GM23338 (cell line): ENCODE data around the gene CPXM2. TPM values are rescaled to one million over a fixed set of nuclear protein-coding genes. Genes with fewer than 3 reads are reported as not detected.

Experiments
- ATAC-seq: fragments of 200-7000 bp; cut with Tn5 transposase; 3 replicates; pipeline ENCODE4 v1.9.1; 2020
- DNase-seq: peaks from one replicate; pipeline ENCODE4 v3.0.0-alpha.2; 2015; ENCODE audit warnings: low spot score
- H2AFZ ChIP-seq: fragments of 200-600 bp; sonication (generic); 2 replicates; pipeline ENCODE4 v1.8.0; 2016; ENCODE audit warnings: antibody characterized with exemption, mild to moderate bottlenecking, moderate library complexity
- H3F3A ChIP-seq: fragments of 200-600 bp; sonication (generic); replicated peaks from 2 replicates; pipeline ENCODE4 v1.8.0; 2017; ENCODE audit warnings: antibody characterized with exemption, mixed run types, low read depth
- H3K27ac ChIP-seq: fragments of 200-600 bp; sonication (generic); 2 replicates; pipeline ENCODE4 v1.6.1; 2016; ENCODE audit warnings: low read depth
- H3K27me3 ChIP-seq: fragments of 200-600 bp; sonication (generic); 2 replicates; pipeline ENCODE4 v1.8.0; 2016; ENCODE audit warnings: mild to moderate bottlenecking, mixed run types, moderate library complexity; ENCODE audit not compliant: insufficient read depth
- H3K36me3 ChIP-seq: fragments of 200-600 bp; sonication (generic); 2 replicates; pipeline ENCODE4 v1.8.0; 2016; ENCODE audit warnings: mild to moderate bottlenecking; ENCODE audit not compliant: insufficient read depth
- H3K4me1 ChIP-seq: fragments of 200-600 bp; sonication (generic); 2 replicates; pipeline ENCODE4 v1.8.0; 2016; ENCODE audit warnings: mild to moderate bottlenecking, moderate library complexity; ENCODE audit not compliant: insufficient read depth
- H3K4me2 ChIP-seq: fragments of 200-600 bp; sonication (generic); 2 replicates; pipeline ENCODE4 v1.7.1; 2017; ENCODE audit warnings: mixed run types
- H3K4me3 ChIP-seq: fragments of 200-600 bp; sonication (generic); 2 replicates; pipeline ENCODE4 v1.6.1; 2016; ENCODE audit warnings: mixed run types
- H3K79me2 ChIP-seq: fragments of 200-600 bp; sonication (generic); replicated peaks from 2 replicates; pipeline ENCODE4 v1.8.0; 2017; ENCODE audit warnings: mild to moderate bottlenecking; ENCODE audit not compliant: insufficient read depth
- H3K9me2 ChIP-seq: fragments of 200-600 bp; sonication (generic); 2 replicates; pipeline ENCODE4 v1.8.0; 2017; ENCODE audit not compliant: insufficient read depth
- H4K20me1 ChIP-seq: fragments of 200-600 bp; sonication (generic); replicated peaks from 2 replicates; pipeline ENCODE4 v1.8.0; 2017; ENCODE audit warnings: mild to moderate bottlenecking; ENCODE audit not compliant: insufficient read depth
- H3K27ac Mint-ChIP-seq: 2 replicates; pipeline ENCODE4 v1.8.0; 2020; ENCODE audit warnings: inconsistent platforms, mild to moderate bottlenecking, moderate library complexity, mixed read lengths
- H3K27me3 Mint-ChIP-seq: 3 replicates; pipeline ENCODE4 v1.8.0; 2022; ENCODE audit warnings: low read depth, mild to moderate bottlenecking, moderate library complexity, mixed read lengths, inconsistent platforms; ENCODE audit not compliant: insufficient read depth, poor library complexity
- H3K36me3 Mint-ChIP-seq: 3 replicates; pipeline ENCODE4 v1.8.0; 2021; ENCODE audit warnings: low read depth, mild to moderate bottlenecking, inconsistent platforms, moderate library complexity, mixed read lengths
- H3K4me1 Mint-ChIP-seq: 3 replicates; pipeline ENCODE4 v1.8.0; 2020; ENCODE audit warnings: mild to moderate bottlenecking, inconsistent platforms, mixed read lengths
- H3K4me3 Mint-ChIP-seq: 3 replicates; pipeline ENCODE4 v1.8.0; 2021; ENCODE audit warnings: moderate library complexity, mild to moderate bottlenecking, inconsistent platforms, mixed read lengths
- H3K9me3 Mint-ChIP-seq: 3 replicates; pipeline ENCODE4 v1.8.0; 2020; ENCODE audit warnings: moderate library complexity, mild to moderate bottlenecking, inconsistent platforms, mixed read lengths
- CTCF ChIP-seq, 2 experiments: fragments of 200-600 bp in 1 of 2; sonication (generic) in 1 of 2; conservative IDR thresholded peaks; 2 replicates each; pipeline versions ENCODE4 v1.5.1 to v1.6.1; 2016 to 2017; ENCODE audit warnings: antibody characterized with exemption in 2 of 2, low read depth in 2 of 2, mild to moderate bottlenecking in 2 of 2, moderate library complexity in 1 of 2
- ETS1 ChIP-seq: IDR thresholded peaks from 2 replicates; pipeline ENCODE4 v1.6.1; 2016; ENCODE audit warnings: antibody characterized with exemption
- EZH2 ChIP-seq: fragments of 200-600 bp; sonication (generic); IDR thresholded peaks from one replicate; pipeline ENCODE4 v1.8.0; 2017; ENCODE audit warnings: antibody characterized with exemption, mild to moderate bottlenecking, low read depth; ENCODE audit not compliant: unreplicated experiment
- EZH2phosphoT487 ChIP-seq: fragments of 200-600 bp; sonication (generic); IDR thresholded peaks from one replicate; pipeline ENCODE4 v1.8.1; 2018; ENCODE audit warnings: antibody characterized with exemption; ENCODE audit not compliant: unreplicated experiment
- POLR2AphosphoS5 ChIP-seq: IDR thresholded peaks from 2 replicates; pipeline ENCODE4 v1.6.1; 2016; ENCODE audit warnings: antibody characterized with exemption, low read depth
- STAT1 ChIP-seq: IDR thresholded peaks from one replicate; pipeline ENCODE4 v1.6.1; 2016; ENCODE audit warnings: antibody characterized with exemption; ENCODE audit not compliant: unreplicated experiment
- ZNF331 ChIP-seq: fragments of 250-450 bp; sonication (Bioruptor Pico); IDR thresholded peaks from 2 replicates; pipeline ENCODE4 v1.5.0; 2020; ENCODE audit warnings: low read depth, mild to moderate bottlenecking, moderate library complexity
- ZNF462 ChIP-seq: fragments of 250-450 bp; sonication (Bioruptor Pico); IDR thresholded peaks from 2 replicates; pipeline ENCODE4 v1.5.0; 2020; ENCODE audit warnings: mild to moderate bottlenecking, moderate library complexity
- polyA plus RNA-seq: library from polyadenylated mRNA; unstranded; fragments of >200 nt; fragmentation: Nextera tagmentation; extraction: Ambion mirVana; gene quantifications from 2 replicates; pipeline ENCODE4 v1.2.1, GENCODE V29; 2016
- total RNA-seq: library from RNA; depleted of rRNA; stranded (reverse); fragments of >200 nt; shearing (Covaris generic); gene quantifications from 2 replicates; pipeline ENCODE4 v1.2.3, GENCODE V29; 2014

The CPXM2 gene
- total and polyA plus RNA-seq, 2 experiments from 2014 or later: 1.6 to 8.1 TPM

- TF ChIP-seq POLR2AphosphoS5 (no peak), EZH2phosphoT487 (no peak), STAT1 (no peak), CTCF (conservative IDR thresholded peaks at IDR 0.05; ENCODE audit: low read depth in 2 of 2) (no peak), EZH2 (no peak)
Measured at GRCh38 chr10:123865350-123865749, 26.3 kb downstream of the CPXM2 start (continued).

- ATAC-seq: no peak
- H3K36me3 ChIP-seq: no peaks in the 10 kb centered on the region
- H3K4me1 Mint-ChIP-seq: peaks cover 26% of the 10 kb centered on the region
- no peak overlapping the region for H3K4me3 ChIP-seq
- H3K79me2 ChIP-seq: no peaks in the 10 kb centered on the region
- H3K4me3 Mint-ChIP-seq: no peak overlapping the region
- no peaks in the 10 kb centered on the region for H3K9me2 ChIP-seq
- H3K9me3 Mint-ChIP-seq: no peaks in the 10 kb centered on the region
- H3F3A ChIP-seq: no peaks in the 10 kb centered on the region
- 0 out of 2 replicates have a peak, but pooled peaks cover 2% of the 10 kb centered on the region for H3K4me1 ChIP-seq
- H3K27ac Mint-ChIP-seq: no peak overlapping the region
- no peaks in the 10 kb centered on the region for H3K27me3 ChIP-seq
- no peaks in the 10 kb centered on the region for H4K20me1 ChIP-seq
- TF ChIP-seq ETS1 (no peak), ZNF462 (no peak), ZNF331 (CRISPR knock-in tag) (no peak), CTCF (conservative IDR thresholded peaks at IDR 0.05; ENCODE audit: low read depth in 2 of 2) (no peak), EZH2phosphoT487 (no peak)
- no peak overlapping the region for H3K4me2 ChIP-seq
- peaks cover 8% of the 10 kb centered on the region for H3K36me3 Mint-ChIP-seq
- no peak for DNase-seq
- no peak overlapping the region for H2AFZ ChIP-seq
- H3K27ac ChIP-seq: no peak overlapping the region
- H3K27me3 Mint-ChIP-seq: peaks cover 11% of the 10 kb centered on the region
Measured at GRCh38 chr10:123864923-123865322, 26.7 kb downstream of the CPXM2 start.
